MCF 10A (cell line): ENCODE data around the gene TM4SF20. TPM values are rescaled to one million over a fixed set of nuclear protein-coding genes. Genes with fewer than 3 reads are reported as not detected.

Experiments
- BruUV-seq: library from RNA; stranded (reverse); fragments of 400-500 nt; replicated peaks from 2 replicates; lab custom pipeline; 2021; lab: Mats Ljungman, UMichigan
- CTCF ChIA-PET: fragments of 300-600 bp; sonication (Branson Sonifier 250); formaldehyde crosslinking; extraction: SDS; loops from one replicate; lab custom pipeline; 2021; ENCODE audit warnings: antibody characterized with exemption, inconsistent platforms; lab: Yijun Ruan, JAX
- POLR2A ChIA-PET: fragments of 300-600, 350-650 bp; sonication (Branson Sonifier 250); formaldehyde crosslinking; extraction: SDS; loops from one replicate; lab custom pipeline; 2020; ENCODE audit warnings: antibody characterized with exemption, inconsistent platforms; lab: Yijun Ruan, JAX
- DNase-seq: peaks from one replicate; pipeline ENCODE4 v3.0.0-alpha.2; 2018; ENCODE audit not compliant: unreplicated experiment
- H3K27ac Mint-ChIP-seq: one replicate; pipeline ENCODE4 v1.8.0; 2022; ENCODE audit warnings: mild to moderate bottlenecking, low read depth, mixed read lengths; ENCODE audit not compliant: unreplicated experiment
- H3K27me3 Mint-ChIP-seq: one replicate; pipeline ENCODE4 v1.8.0; 2022; ENCODE audit warnings: mixed read lengths; ENCODE audit not compliant: insufficient read depth, unreplicated experiment
- H3K36me3 Mint-ChIP-seq: one replicate; pipeline ENCODE4 v1.8.0; 2022; ENCODE audit warnings: mild to moderate bottlenecking, moderate library complexity, mixed read lengths; ENCODE audit not compliant: insufficient read depth, unreplicated experiment
- H3K4me1 Mint-ChIP-seq: one replicate; pipeline ENCODE4 v1.8.0; 2022; ENCODE audit warnings: mixed read lengths; ENCODE audit not compliant: insufficient read depth, unreplicated experiment
- H3K4me3 Mint-ChIP-seq: one replicate; pipeline ENCODE4 v1.8.0; 2022; ENCODE audit warnings: mild to moderate bottlenecking, moderate library complexity, mixed read lengths; ENCODE audit not compliant: unreplicated experiment
- H3K9me3 Mint-ChIP-seq: one replicate; pipeline ENCODE4 v1.8.0; 2022; ENCODE audit warnings: mixed read lengths; ENCODE audit not compliant: unreplicated experiment
- intact Hi-C: fragments of 100-400 bp; cut with micrococcal nuclease; formaldehyde crosslinking; loops from 2 replicates; pipeline ENCODE4 v1.14.1; 2022
- total RNA-seq: library from RNA; stranded (reverse); gene quantifications from 2 replicates; pipeline ENCODE4 v1.2.3, GENCODE V29; 2022
- TF ChIP-seq, protein P1 (sequence below): fragments of 200-600 bp; IDR thresholded peaks from one replicate; pipeline ENCODE4 v1.8.0; 2022; ENCODE audit warnings: antibody characterized with exemption, mild to moderate bottlenecking; ENCODE audit not compliant: unreplicated experiment

The TM4SF20 gene
- total RNA-seq, 1 experiment from 2014 or later, result not detected

DNA sequence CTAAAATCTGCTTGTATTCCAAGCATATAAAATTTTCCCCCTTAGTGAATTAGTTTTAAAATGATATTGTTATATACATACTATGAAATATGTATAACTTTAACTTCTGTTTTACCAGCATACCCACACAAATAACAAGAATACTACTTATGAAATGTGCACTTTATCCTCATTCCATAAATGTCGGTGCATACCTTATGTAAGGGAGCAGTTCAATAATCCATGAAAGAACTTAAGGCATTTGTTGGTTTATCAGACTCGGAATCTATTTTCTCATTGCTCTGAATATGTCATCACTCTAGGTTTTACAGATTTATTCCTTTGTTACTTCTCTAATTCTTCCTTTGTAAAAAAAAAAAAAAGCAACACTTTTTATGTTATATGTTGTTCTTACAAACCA is 66.5 kb downstream of the TM4SF20 start:
- no peak overlapping the region for H3K4me3 Mint-ChIP-seq
- ChIA-PET CTCF (no interaction called here), POLR2A (interaction anchor here (1.4 kb wide), 1 partner anchor 12 kb away, joined by 3 read pairs; the partner anchor contains the start of gene MFF)
- no peaks in the 10 kb centered on the region for H3K27me3 Mint-ChIP-seq
- DNase-seq, result no peak
- BruUV-seq, result no TSS peak
- H3K9me3 Mint-ChIP-seq, result peaks cover 3% of the 10 kb centered on the region
- peaks cover 11% of the 10 kb centered on the region for H3K4me1 Mint-ChIP-seq
- TF ChIP-seq, protein P1, sequence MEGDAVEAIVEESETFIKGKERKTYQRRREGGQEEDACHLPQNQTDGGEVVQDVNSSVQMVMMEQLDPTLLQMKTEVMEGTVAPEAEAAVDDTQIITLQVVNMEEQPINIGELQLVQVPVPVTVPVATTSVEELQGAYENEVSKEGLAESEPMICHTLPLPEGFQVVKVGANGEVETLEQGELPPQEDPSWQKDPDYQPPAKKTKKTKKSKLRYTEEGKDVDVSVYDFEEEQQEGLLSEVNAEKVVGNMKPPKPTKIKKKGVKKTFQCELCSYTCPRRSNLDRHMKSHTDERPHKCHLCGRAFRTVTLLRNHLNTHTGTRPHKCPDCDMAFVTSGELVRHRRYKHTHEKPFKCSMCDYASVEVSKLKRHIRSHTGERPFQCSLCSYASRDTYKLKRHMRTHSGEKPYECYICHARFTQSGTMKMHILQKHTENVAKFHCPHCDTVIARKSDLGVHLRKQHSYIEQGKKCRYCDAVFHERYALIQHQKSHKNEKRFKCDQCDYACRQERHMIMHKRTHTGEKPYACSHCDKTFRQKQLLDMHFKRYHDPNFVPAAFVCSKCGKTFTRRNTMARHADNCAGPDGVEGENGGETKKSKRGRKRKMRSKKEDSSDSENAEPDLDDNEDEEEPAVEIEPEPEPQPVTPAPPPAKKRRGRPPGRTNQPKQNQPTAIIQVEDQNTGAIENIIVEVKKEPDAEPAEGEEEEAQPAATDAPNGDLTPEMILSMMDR, result no peak
- H3K27ac Mint-ChIP-seq, result no peak overlapping the region
- no peaks in the 10 kb centered on the region for H3K36me3 Mint-ChIP-seq
- intact Hi-C loops, result no loop called here

Other genes starting within 250 kb of the TM4SF20 start
- 0.25 and 0.30 TPM in 2 replicates for gene COL4A4, start 215.1 kb downstream of the TM4SF20 start, total RNA-seq
- gene COL4A3, start 214.7 kb downstream of the TM4SF20 start, total RNA-seq, result 0.12 and 0.49 TPM in 2 replicates
- 81.2 and 90.2 TPM in 2 replicates for gene MFF, start 54.1 kb downstream of the TM4SF20 start, total RNA-seq
- gene SCYGR1, start 8.6 kb upstream of the TM4SF20 start, total RNA-seq, result not detected in 2 replicates
- gene AGFG1, start 92.8 kb upstream of the TM4SF20 start, total RNA-seq, result 74.2 and 86.1 TPM in 2 replicates
- gene SCYGR2, start 219.6 kb upstream of the TM4SF20 start, total RNA-seq, result not detected in 2 replicates
- gene SCYGR3, start 235.5 kb upstream of the TM4SF20 start, total RNA-seq, result not detected in 2 replicates
- gene SCYGR4, start 238.2 kb upstream of the TM4SF20 start, total RNA-seq, result not detected in 2 replicates